ENCODE data around the gene EIF4E1B.

The EIF4E1B gene

GRCh38 chr5:176692839-176693476 is 62.5 kb downstream of the EIF4E1B start:
- Histone ChIP-seq H4K20me1 (ENCODE audit: control insufficient read depth, insufficient read depth, low read depth, low read length) (no peaks in the 10 kb centered on the region), H3K27ac (ENCODE audit: low read depth, low read length) (no peak overlapping the region), H3K27me3 (ENCODE audit: control insufficient read depth, low read length) (peaks cover 51% of the 10 kb centered on the region), H3K9me2 (replicated peaks; ENCODE audit: control insufficient read depth, low read length) (no peaks in the 10 kb centered on the region), H3K4me3 (ENCODE audit: low read length) (no peak overlapping the region), H3F3A (ENCODE audit: control insufficient read depth, insufficient read depth) (no peaks in the 10 kb centered on the region), H3K4me2 (ENCODE audit: low read length) (no peak overlapping the region), H3K79me2 (ENCODE audit: control insufficient read depth, low read length) (no peaks in the 10 kb centered on the region), H3K4me1 (ENCODE audit: control insufficient read depth, low read length) (no peaks in the 10 kb centered on the region), H3K36me3 (ENCODE audit: control insufficient read depth, low read length) (no peaks in the 10 kb centered on the region), H3K9me3 (ENCODE audit: control insufficient read depth, insufficient read depth, low read length) (no peaks in the 10 kb centered on the region)
- TF ChIP-seq CTCF (IDR thresholded peaks at IDR 0.05; ENCODE audit: low read depth, low read length, poor library complexity, severe bottlenecking): no peak
- TF ChIP-seq EZH2phosphoT487 (IDR thresholded peaks at IDR 0.05; ENCODE audit: borderline replicate concordance, low read length): no peak

DNA sequence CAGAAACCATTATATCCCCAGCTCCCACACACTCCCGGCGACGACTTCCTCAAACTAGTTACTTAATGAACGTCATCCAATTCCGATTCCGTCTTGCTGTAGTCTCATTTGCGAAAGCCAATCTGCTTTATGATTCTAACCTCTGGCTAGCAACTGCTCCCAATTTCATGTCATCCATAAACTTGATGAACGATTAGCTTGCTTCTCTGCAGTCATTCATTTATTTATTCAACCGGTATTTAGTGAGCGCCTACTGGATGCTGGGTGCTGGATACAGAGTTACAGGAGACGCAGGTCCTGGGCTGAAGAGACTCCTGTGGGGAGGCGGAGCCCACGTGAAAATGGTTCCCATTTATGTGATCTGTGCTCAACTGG is 63.0 kb downstream of the EIF4E1B start:
- Histone ChIP-seq H3K4me1 (ENCODE audit: control insufficient read depth, low read length) (no peaks in the 10 kb centered on the region), H3K36me3 (ENCODE audit: control insufficient read depth, low read length) (no peaks in the 10 kb centered on the region), H3K27me3 (ENCODE audit: control insufficient read depth, low read length) (peaks cover 51% of the 10 kb centered on the region), H3K9me3 (ENCODE audit: control insufficient read depth, insufficient read depth, low read length) (no peaks in the 10 kb centered on the region), H3K79me2 (ENCODE audit: control insufficient read depth, low read length) (no peaks in the 10 kb centered on the region), H3F3A (ENCODE audit: control insufficient read depth, insufficient read depth) (no peaks in the 10 kb centered on the region), H4K20me1 (ENCODE audit: control insufficient read depth, insufficient read depth, low read depth, low read length) (no peaks in the 10 kb centered on the region), H3K27ac (ENCODE audit: low read depth, low read length) (no peak overlapping the region), H3K4me2 (ENCODE audit: low read length) (no peak overlapping the region), H3K4me3 (ENCODE audit: low read length) (no peak overlapping the region), H3K9me2 (replicated peaks; ENCODE audit: control insufficient read depth, low read length) (no peaks in the 10 kb centered on the region)
- TF ChIP-seq CTCF (IDR thresholded peaks at IDR 0.05; ENCODE audit: low read depth, low read length, poor library complexity, severe bottlenecking): no peak
- no peak for TF ChIP-seq EZH2phosphoT487 (IDR thresholded peaks at IDR 0.05; ENCODE audit: borderline replicate concordance, low read length)

- peaks cover 51% of the 10 kb centered on the region for H3K27me3 ChIP-seq (ENCODE audit: control insufficient read depth, low read length)
- no peaks in the 10 kb centered on the region for H3K79me2 ChIP-seq (ENCODE audit: control insufficient read depth, low read length)
Measured at GRCh38 chr5:176694146-176694545, 63.7 kb downstream of the EIF4E1B start.

More at GRCh38 chr5:176694146-176694545, 63.7 kb downstream of the EIF4E1B start:
- H3K9me3 ChIP-seq (ENCODE audit: control insufficient read depth, insufficient read depth, low read length): no peaks in the 10 kb centered on the region
- TF ChIP-seq EZH2phosphoT487 (IDR thresholded peaks at IDR 0.05; ENCODE audit: borderline replicate concordance, low read length) (no peak), CTCF (IDR thresholded peaks at IDR 0.05; ENCODE audit: low read depth, low read length, poor library complexity, severe bottlenecking) (no peak)
- no peaks in the 10 kb centered on the region for H3F3A ChIP-seq (ENCODE audit: control insufficient read depth, insufficient read depth)
- no peaks in the 10 kb centered on the region for H4K20me1 ChIP-seq (ENCODE audit: control insufficient read depth, insufficient read depth, low read depth, low read length)
- no peaks in the 10 kb centered on the region for H3K36me3 ChIP-seq (ENCODE audit: control insufficient read depth, low read length)
- H3K9me2 ChIP-seq (replicated peaks; ENCODE audit: control insufficient read depth, low read length): no peaks in the 10 kb centered on the region
- no peaks in the 10 kb centered on the region for H3K4me1 ChIP-seq (ENCODE audit: control insufficient read depth, low read length)
- no peak overlapping the region for H3K27ac ChIP-seq (ENCODE audit: low read depth, low read length)
- no peak overlapping the region for H3K4me2 ChIP-seq (ENCODE audit: low read length)
- H3K4me3 ChIP-seq (ENCODE audit: low read length): no peak overlapping the region

All from DOHH2 (cell line).